Measurements from ENCODE around the gene MRPL23. TPM values are rescaled to one million over a fixed set of nuclear protein-coding genes. Genes with fewer than 3 reads are reported as not detected.

Gene MRPL23
- total RNA-seq, 2 experiments from 2014 or later, result 115 to 119 TPM

GRCh38 chr11:1922481-1923081 lies 24.6 kb upstream of the MRPL23 start:
- Mint-ChIP-seq H3K4me1 (ENCODE audit: low read depth) (no peaks in the 10 kb centered on the region), H3K4me3 (no peak overlapping the region), H3K36me3 (no peaks in the 10 kb centered on the region), H3K9me3 (no peaks in the 10 kb centered on the region), H3K27me3 (peaks cover 4% of the 10 kb centered on the region), H3K27ac (no peak overlapping the region)
- POLR2A ChIA-PET, result no interaction called here
- CTCF ChIA-PET, result interaction anchor here (1.4 to 3.4 kb wide), 6 partner anchors 40 to 229 kb away, joined by 3 to 22 read pairs (median 8); partner anchors contain the start of gene SYT8
- no peak for DNase-seq
- intact Hi-C loops (cut with micrococcal nuclease), result no loop called here

- Mint-ChIP-seq H3K27ac (no peak overlapping the region), H3K4me1 (ENCODE audit: low read depth) (no peaks in the 10 kb centered on the region), H3K9me3 (no peaks in the 10 kb centered on the region), H3K27me3 (peaks cover 4% of the 10 kb centered on the region), H3K36me3 (no peaks in the 10 kb centered on the region), H3K4me3 (no peak overlapping the region)
- ChIA-PET POLR2A (no interaction called here), CTCF (interaction anchor here (1.5 to 2.3 kb wide), 3 partner anchors 41 to 228 kb away, joined by 3 to 11 read pairs (median 8); no protein-coding TSS in a partner anchor)
- no peak for DNase-seq
- intact Hi-C loops (cut with micrococcal nuclease), result no loop called here
Measured at GRCh38 chr11:1923201-1923956, 23.8 kb upstream of the MRPL23 start.

GRCh38 chr11:1924181-1924580 lies 23.0 kb upstream of the MRPL23 start:
- H3K27ac Mint-ChIP-seq, result no peak overlapping the region
- intact Hi-C loops (cut with micrococcal nuclease), result no loop called here
- ChIA-PET POLR2A (no interaction called here), CTCF (interaction anchor here (1.5 kb wide), 2 partner anchors 42 to 114 kb away, joined by 3 to 8 read pairs; no protein-coding TSS in a partner anchor)
- H3K4me1 Mint-ChIP-seq (ENCODE audit: low read depth), result no peaks in the 10 kb centered on the region
- no peak overlapping the region for H3K4me3 Mint-ChIP-seq
- H3K36me3 Mint-ChIP-seq, result no peaks in the 10 kb centered on the region
- no peaks in the 10 kb centered on the region for H3K9me3 Mint-ChIP-seq
- no peak for DNase-seq
- H3K27me3 Mint-ChIP-seq, result peaks cover 4% of the 10 kb centered on the region

GRCh38 chr11:1924646-1925372 lies 22.3 kb upstream of the MRPL23 start:
- DNase-seq, result no peak
- Mint-ChIP-seq H3K27me3 (peaks cover 4% of the 10 kb centered on the region), H3K4me1 (ENCODE audit: low read depth) (no peaks in the 10 kb centered on the region), H3K9me3 (no peaks in the 10 kb centered on the region), H3K27ac (no peak overlapping the region), H3K36me3 (no peaks in the 10 kb centered on the region), H3K4me3 (no peak overlapping the region)
- intact Hi-C loops (cut with micrococcal nuclease), result no loop called here
- ChIA-PET POLR2A (no interaction called here), CTCF (interaction anchor here (1.5 kb wide), 1 partner anchor 42 kb away, joined by 8 read pairs; no protein-coding TSS in a partner anchor)

- DNase-seq, result no peak
- Mint-ChIP-seq H3K27ac (no peak overlapping the region), H3K4me3 (no peak overlapping the region), H3K9me3 (no peaks in the 10 kb centered on the region), H3K36me3 (no peaks in the 10 kb centered on the region), H3K27me3 (peaks cover 4% of the 10 kb centered on the region), H3K4me1 (ENCODE audit: low read depth) (peaks cover 2% of the 10 kb centered on the region)
- intact Hi-C loops (cut with micrococcal nuclease), result no loop called here
- ChIA-PET POLR2A (no interaction called here), CTCF (no interaction called here)
Measured at GRCh38 chr11:1925373-1926155, 21.6 kb upstream of the MRPL23 start.

- H3K36me3 Mint-ChIP-seq, result no peaks in the 10 kb centered on the region
- peaks cover 4% of the 10 kb centered on the region for H3K27me3 Mint-ChIP-seq
- no peak overlapping the region for H3K27ac Mint-ChIP-seq
- no peak overlapping the region for H3K4me3 Mint-ChIP-seq
- no peak for DNase-seq
- ChIA-PET CTCF (no interaction called here), POLR2A (no interaction called here)
- H3K9me3 Mint-ChIP-seq, result no peaks in the 10 kb centered on the region
- intact Hi-C loops (cut with micrococcal nuclease), result no loop called here
- peaks cover 2% of the 10 kb centered on the region for H3K4me1 Mint-ChIP-seq (ENCODE audit: low read depth)
Measured at GRCh38 chr11:1926156-1927025, 20.7 kb upstream of the MRPL23 start.

GRCh38 chr11:1927026-1927847 lies 19.9 kb upstream of the MRPL23 start:
- intact Hi-C loops (cut with micrococcal nuclease), result no loop called here
- Mint-ChIP-seq H3K9me3 (no peaks in the 10 kb centered on the region), H3K27me3 (peaks cover 4% of the 10 kb centered on the region), H3K4me1 (ENCODE audit: low read depth) (peaks cover 2% of the 10 kb centered on the region), H3K27ac (no peak overlapping the region), H3K36me3 (no peaks in the 10 kb centered on the region), H3K4me3 (no peak overlapping the region)
- no peak for DNase-seq
- CTCF ChIA-PET, result no interaction called here
- POLR2A ChIA-PET, result no interaction called here

GRCh38 chr11:1927848-1928469 lies 19.2 kb upstream of the MRPL23 start:
- ChIA-PET CTCF (no interaction called here), POLR2A (no interaction called here)
- no peaks in the 10 kb centered on the region for H3K36me3 Mint-ChIP-seq
- H3K27ac Mint-ChIP-seq, result no peak overlapping the region
- H3K4me1 Mint-ChIP-seq (ENCODE audit: low read depth), result peaks cover 2% of the 10 kb centered on the region
- H3K27me3 Mint-ChIP-seq, result peaks cover 4% of the 10 kb centered on the region
- intact Hi-C loops (cut with micrococcal nuclease), result no loop called here
- H3K4me3 Mint-ChIP-seq, result no peak overlapping the region
- no peak for DNase-seq
- no peaks in the 10 kb centered on the region for H3K9me3 Mint-ChIP-seq

GRCh38 chr11:1928470-1928890 lies 18.7 kb upstream of the MRPL23 start:
- ChIA-PET CTCF (no interaction called here), POLR2A (no interaction called here)
- Mint-ChIP-seq H3K4me3 (no peak overlapping the region), H3K27me3 (peaks cover 4% of the 10 kb centered on the region), H3K9me3 (no peaks in the 10 kb centered on the region), H3K27ac (no peak overlapping the region), H3K4me1 (ENCODE audit: low read depth) (peaks cover 2% of the 10 kb centered on the region), H3K36me3 (no peaks in the 10 kb centered on the region)
- no peak for DNase-seq
- intact Hi-C loops (cut with micrococcal nuclease), result no loop called here

GRCh38 chr11:1928891-1929541 lies 18.1 kb upstream of the MRPL23 start:
- H3K9me3 Mint-ChIP-seq, result no peaks in the 10 kb centered on the region
- intact Hi-C loops (cut with micrococcal nuclease), result no loop called here
- no peak for DNase-seq
- H3K4me3 Mint-ChIP-seq, result no peak overlapping the region
- H3K4me1 Mint-ChIP-seq (ENCODE audit: low read depth), result peaks cover 2% of the 10 kb centered on the region
- H3K27ac Mint-ChIP-seq, result no peak overlapping the region
- H3K27me3 Mint-ChIP-seq, result no peaks in the 10 kb centered on the region
- H3K36me3 Mint-ChIP-seq, result no peaks in the 10 kb centered on the region
- ChIA-PET CTCF (interaction anchor here (1.5 kb wide), 1 partner anchor 47 kb away, joined by 4 read pairs; no protein-coding TSS in a partner anchor), POLR2A (no interaction called here)
